Stimulated activated CD8-positive, alpha-beta memory T cell treated with anti-CD3 and anti-CD28 coated beads, Interleukin-15, amount 100 ng/mL, for 4 hours (primary cell): ENCODE data around the gene VSX2.

Source experiments
- DNase-seq, 2 donors: peaks; one replicate each; pipeline ENCODE4 v3.0.0-alpha.2; 2020; ENCODE audit warnings: low read depth in 2 of 2

The VSX2 gene

DNA sequence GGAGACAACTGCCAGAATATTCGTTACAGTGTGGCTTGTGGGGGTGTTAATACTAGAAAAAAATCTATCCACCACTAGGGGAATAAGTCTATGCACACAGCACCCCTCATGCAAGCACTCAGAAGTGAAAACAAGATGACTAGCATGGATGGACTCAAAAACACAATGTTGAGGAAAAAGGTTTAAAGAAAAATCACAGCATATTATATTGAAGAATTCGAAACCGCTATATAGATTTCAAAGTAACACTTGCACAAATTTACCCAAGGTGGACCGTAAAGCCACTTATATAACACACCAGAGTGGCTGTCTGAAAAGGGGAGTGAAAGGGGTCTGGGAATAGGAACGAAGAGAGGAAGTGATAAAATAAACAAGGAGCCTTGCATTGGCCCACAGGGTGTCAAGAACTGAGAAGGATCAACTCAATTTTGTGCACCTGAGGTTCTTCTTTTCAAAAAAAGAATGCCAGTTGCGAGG lies 62.9 kb downstream of the VSX2 start:
- no peak for DNase-seq

DNA sequence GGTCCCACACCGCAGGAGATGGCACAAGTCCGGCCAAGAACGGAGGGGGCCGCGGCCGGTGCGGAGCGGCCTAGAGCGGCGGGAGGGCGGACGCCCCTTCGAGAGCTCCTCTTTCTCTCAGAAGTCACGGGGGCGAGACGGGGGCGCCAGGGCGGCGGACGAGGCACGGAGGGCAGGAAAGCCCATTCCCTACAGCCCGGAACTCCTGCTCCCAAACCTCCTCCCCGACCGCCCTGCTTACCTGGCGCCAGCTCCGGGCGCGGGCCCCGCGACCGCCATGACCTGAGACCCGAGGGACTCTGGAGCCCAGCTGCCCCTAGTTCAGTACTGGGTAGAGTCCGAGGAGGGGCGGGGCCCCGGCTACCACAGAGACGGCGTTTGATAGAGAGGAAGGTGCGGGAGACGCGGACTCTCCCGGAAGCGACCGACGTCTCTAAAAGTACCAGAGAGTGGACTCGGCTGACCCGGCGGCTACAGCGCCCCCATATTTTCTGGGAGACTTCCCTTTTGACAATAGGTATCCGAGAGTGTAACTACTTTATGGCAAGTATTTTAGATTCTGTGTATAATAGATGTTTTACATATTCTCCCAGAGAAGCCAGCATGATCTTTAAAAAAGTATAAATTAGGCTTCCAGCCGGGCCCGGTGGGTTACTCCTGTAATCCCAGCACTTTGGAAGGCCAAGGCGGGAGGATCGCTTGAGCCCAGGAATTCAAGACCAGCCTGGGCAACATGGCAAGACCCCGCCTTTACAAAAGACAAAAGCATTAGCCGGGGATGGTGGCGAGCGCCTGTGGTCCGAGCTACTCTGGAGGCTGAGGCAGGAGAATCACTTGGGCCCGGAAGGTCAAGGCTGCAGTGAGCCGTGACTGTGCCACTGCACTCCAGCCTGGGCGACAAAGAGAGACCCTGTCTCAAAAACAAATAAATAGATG lies 63.7 kb downstream of the VSX2 start, which contains the start of gene ABCD4:
ABCD4 (minus strand) TSS at position 301 of the 936 bp plus-strand sequence; CDS start at position 279, 22 bp downstream.
- DNase-seq: peak; percentile 70 to 74

DNA sequence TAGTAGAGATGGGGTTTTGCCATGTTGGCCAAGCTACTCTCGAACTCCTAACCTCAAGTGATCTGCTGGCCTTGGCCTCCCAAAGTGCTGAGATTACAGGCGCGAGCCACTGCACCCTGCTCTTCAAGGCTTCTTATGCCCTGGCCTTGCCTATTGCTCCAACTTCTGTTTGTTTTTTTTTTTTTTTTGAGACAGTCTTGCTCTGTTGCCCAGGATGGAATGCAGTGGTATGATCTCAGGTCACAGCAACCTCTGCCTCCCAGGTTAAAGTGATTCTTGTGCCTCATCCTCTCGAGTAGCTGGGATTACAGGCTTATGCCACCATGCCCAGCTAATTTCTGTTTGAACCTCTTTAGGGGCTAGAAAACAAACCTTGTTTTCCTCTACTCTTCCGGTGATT lies 69.4 kb downstream of the VSX2 start:
- DNase-seq: no peak

DNA sequence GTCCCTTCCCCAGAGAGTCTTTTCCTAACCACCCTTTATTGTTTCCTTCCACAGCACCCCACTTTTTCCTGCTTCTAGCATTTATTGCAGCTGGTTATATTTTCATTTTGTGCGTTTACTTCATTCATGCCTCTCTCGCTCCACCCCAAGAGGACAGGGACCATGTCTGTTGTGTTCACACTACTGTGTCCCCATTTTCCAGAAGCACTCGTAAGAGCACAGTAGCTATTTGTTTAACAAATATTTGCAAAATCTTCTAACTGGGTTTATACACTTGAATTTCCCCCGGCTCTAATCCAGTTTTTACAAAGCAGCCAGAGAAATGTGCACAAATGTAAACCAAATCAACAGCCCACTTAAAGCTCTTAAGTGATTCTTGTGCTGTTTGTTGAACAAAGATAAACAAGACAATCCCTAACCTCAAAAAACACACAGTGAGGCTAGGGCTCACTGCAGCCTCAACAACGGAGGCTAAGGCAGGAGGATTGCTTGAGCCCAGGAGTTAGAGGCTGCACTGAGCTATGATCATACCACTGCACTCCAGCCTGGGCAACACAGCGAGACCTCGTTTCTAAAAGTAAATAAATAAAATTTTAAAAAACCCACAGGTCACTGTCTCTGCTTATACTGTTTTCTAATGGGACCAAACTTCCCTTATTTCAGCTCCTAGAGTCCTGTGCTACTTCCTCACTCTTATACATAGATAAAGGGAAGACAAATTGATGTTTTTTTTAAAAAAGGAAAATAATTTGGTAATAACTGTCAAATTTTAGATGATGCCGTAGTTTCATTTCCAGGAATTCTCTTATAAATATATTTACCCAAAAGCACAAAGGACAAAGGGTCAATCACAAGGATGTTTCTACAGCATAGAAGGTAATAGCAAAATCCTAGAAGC lies 70.1 kb downstream of the VSX2 start:
- no peak for DNase-seq

DNA sequence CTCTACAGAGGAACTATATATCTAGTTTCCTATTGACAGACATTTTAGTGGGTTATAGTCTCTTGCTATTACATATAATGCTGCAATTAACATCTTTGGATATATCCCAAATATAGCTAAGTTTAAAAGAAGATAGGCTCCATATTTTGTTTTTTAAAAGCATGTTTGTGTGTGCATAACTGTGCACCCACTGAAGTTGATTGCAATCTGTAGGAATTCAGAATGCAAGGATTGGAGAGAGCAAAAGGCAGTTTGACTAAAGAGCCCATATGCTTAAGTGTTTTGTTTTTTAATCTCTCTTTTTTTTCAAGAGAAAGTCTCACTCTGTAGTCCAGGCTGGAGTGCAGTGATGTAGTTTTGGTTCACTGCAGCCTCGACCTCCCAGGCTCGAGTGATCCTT lies 72.9 kb downstream of the VSX2 start:
- DNase-seq: no peak
